Activated CD8-positive, alpha-beta memory T cell treated with anti-CD3 and anti-CD28 coated beads for 36 hours (primary cell): ENCODE results near the gene KPNA4. TPM values are rescaled to one million over a fixed set of nuclear protein-coding genes. Genes with fewer than 3 reads are reported as not detected.
"Not testable (repeated sequence)": the region's sequence is repeated elsewhere in the genome, so short reads cannot be mapped to it uniquely, and the experiment has no call there.

Experiments used
- CTCF ChIA-PET: fragments of 350-600 bp; sonication (Branson Sonifier 250); formaldehyde crosslinking; loops from one replicate; lab custom pipeline; 2021; ENCODE audit warnings: antibody characterized with exemption; lab: Charles Lee
- POLR2A ChIA-PET: fragments of 350-600 bp; sonication (Branson Sonifier 250); formaldehyde crosslinking; loops from one replicate; lab custom pipeline; 2021; ENCODE audit warnings: antibody characterized with exemption; lab: Charles Lee
- total RNA-seq, 2 experiments: library from RNA; stranded (reverse); gene quantifications; one replicate each; pipeline ENCODE4 v1.2.3, GENCODE V29; 2021

Gene KPNA4
- total RNA-seq, 2 experiments from 2014 or later, result 68.3 to 73.5 TPM

- ChIA-PET CTCF (no interaction called here), POLR2A (interaction anchor here (0.6 kb wide), 1 partner anchor 39 kb away, joined by 7 read pairs; no protein-coding TSS in a partner anchor)
Observed at GRCh38 chr3:160574636-160575035, 9.3 kb upstream of the KPNA4 start.

GRCh38 chr3:160573955-160574525, 8.7 kb upstream of the KPNA4 start:
- POLR2A ChIA-PET, result interaction anchor here (0.6 kb wide), 1 partner anchor 38 kb away, joined by 7 read pairs; no protein-coding TSS in a partner anchor
- CTCF ChIA-PET, result not testable (repeated sequence)

- POLR2A ChIA-PET, result no interaction called here
- CTCF ChIA-PET, result interaction anchor here (0.7 kb wide), 1 partner anchor 7 kb away, joined by 3 read pairs; no protein-coding TSS in a partner anchor
Observed at GRCh38 chr3:160569894-160570652, 4.7 kb upstream of the KPNA4 start.

- CTCF ChIA-PET, result interaction anchor here (0.7 kb wide), 1 partner anchor 8 kb away, joined by 3 read pairs; no protein-coding TSS in a partner anchor
- POLR2A ChIA-PET, result no interaction called here
Observed at GRCh38 chr3:160568989-160569388, 3.6 kb upstream of the KPNA4 start.

GRCh38 chr3:160567774-160568173, 2.4 kb upstream of the KPNA4 start:
- CTCF ChIA-PET, result no interaction called here
- POLR2A ChIA-PET, result no interaction called here

- ChIA-PET CTCF (no interaction called here), POLR2A (no interaction called here)
Observed at GRCh38 chr3:160566499-160566898, 1.1 kb upstream of the KPNA4 start.

GRCh38 chr3:160564949-160565441, 376 bp downstream of the KPNA4 start:
- CTCF ChIA-PET, result no interaction called here
- POLR2A ChIA-PET, result interaction anchor here (1.5 kb wide), 1 partner anchor 116 kb away, joined by 7 read pairs; the partner anchor contains the start of gene TRIM59

GRCh38 chr3:160564258-160564911, 986 bp downstream of the KPNA4 start:
- ChIA-PET POLR2A (interaction anchor here (1.0 to 1.5 kb wide), 2 partner anchors 115 kb away, joined by 3 to 7 read pairs; partner anchors contain the start of gene TRIM59), CTCF (no interaction called here)

GRCh38 chr3:160562952-160563351, 2.4 kb downstream of the KPNA4 start:
- CTCF ChIA-PET, result no interaction called here
- POLR2A ChIA-PET, result no interaction called here

GRCh38 chr3:160557571-160557970, 7.8 kb downstream of the KPNA4 start:
- CTCF ChIA-PET, result no interaction called here
- POLR2A ChIA-PET, result no interaction called here

GRCh38 chr3:160556141-160556540, 9.2 kb downstream of the KPNA4 start:
- POLR2A ChIA-PET, result no interaction called here
- CTCF ChIA-PET, result no interaction called here

- ChIA-PET CTCF (no interaction called here), POLR2A (no interaction called here)
Observed at GRCh38 chr3:160554980-160555379, 10.4 kb downstream of the KPNA4 start.

- CTCF ChIA-PET, result no interaction called here
- POLR2A ChIA-PET, result no interaction called here
Observed at GRCh38 chr3:160553827-160554226, 11.5 kb downstream of the KPNA4 start.

GRCh38 chr3:160546727-160547126, 18.6 kb downstream of the KPNA4 start:
- POLR2A ChIA-PET, result no interaction called here

GRCh38 chr3:160545504-160545871, 19.9 kb downstream of the KPNA4 start:
- POLR2A ChIA-PET, result no interaction called here

More at GRCh38 chr3:160546727-160547126, 18.6 kb downstream of the KPNA4 start:
- CTCF ChIA-PET, result no interaction called here

GRCh38 chr3:160544844-160545503, 20.4 kb downstream of the KPNA4 start:
- ChIA-PET POLR2A (no interaction called here), CTCF (no interaction called here)

More at GRCh38 chr3:160545504-160545871, 19.9 kb downstream of the KPNA4 start:
- CTCF ChIA-PET, result no interaction called here

GRCh38 chr3:160540551-160540950, 24.8 kb downstream of the KPNA4 start:
- ChIA-PET POLR2A (no interaction called here), CTCF (no interaction called here)

- ChIA-PET POLR2A (no interaction called here), CTCF (no interaction called here)
Observed at GRCh38 chr3:160538895-160539294, 26.5 kb downstream of the KPNA4 start.

- ChIA-PET CTCF (no interaction called here), POLR2A (no interaction called here)
Observed at GRCh38 chr3:160537729-160538128, 27.6 kb downstream of the KPNA4 start.
